ENCODE results near the gene KAZALD1. TPM values are rescaled to one million over a fixed set of nuclear protein-coding genes. Genes with fewer than 3 reads are reported as not detected.

The KAZALD1 gene
- total and polyA plus RNA-seq, 2 donors from 2014 or later = 9.7 to 9.8 TPM

DNA sequence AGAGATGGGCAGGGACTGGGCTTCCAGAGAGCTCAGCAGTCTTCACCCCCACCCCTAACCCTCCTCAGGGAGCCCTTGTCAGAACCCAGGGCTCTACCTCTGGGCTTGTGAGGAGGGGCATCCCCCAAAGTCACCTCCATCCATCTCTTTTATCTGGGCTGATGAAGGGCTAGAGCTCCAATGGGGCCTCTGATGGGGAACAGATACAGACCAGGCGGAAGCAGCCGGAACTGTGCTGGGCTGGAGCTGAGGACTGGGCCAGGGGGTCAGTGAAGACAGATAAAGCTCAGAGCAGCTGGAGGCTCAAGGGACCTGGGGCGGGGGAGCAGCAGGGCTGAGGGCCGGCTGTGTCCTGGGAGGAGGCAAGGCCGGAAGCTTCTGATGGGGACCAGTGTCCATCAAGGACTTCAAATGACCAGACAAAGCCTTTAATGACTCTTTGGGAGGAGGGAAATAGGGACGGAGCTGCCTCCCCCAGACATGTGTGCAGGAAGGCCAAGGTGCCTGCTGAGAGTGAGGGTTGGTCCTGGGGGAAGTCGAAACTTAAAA is 10.2 kb downstream of the KAZALD1 start:
- H3K27me3 ChIP-seq (ENCODE audit: control insufficient read depth, insufficient read depth, low read length) = peaks cover 2% of the 10 kb centered on the region
- intact Hi-C loops (cut with DNase I) = no loop called here
- TF ChIP-seq, protein P1, sequence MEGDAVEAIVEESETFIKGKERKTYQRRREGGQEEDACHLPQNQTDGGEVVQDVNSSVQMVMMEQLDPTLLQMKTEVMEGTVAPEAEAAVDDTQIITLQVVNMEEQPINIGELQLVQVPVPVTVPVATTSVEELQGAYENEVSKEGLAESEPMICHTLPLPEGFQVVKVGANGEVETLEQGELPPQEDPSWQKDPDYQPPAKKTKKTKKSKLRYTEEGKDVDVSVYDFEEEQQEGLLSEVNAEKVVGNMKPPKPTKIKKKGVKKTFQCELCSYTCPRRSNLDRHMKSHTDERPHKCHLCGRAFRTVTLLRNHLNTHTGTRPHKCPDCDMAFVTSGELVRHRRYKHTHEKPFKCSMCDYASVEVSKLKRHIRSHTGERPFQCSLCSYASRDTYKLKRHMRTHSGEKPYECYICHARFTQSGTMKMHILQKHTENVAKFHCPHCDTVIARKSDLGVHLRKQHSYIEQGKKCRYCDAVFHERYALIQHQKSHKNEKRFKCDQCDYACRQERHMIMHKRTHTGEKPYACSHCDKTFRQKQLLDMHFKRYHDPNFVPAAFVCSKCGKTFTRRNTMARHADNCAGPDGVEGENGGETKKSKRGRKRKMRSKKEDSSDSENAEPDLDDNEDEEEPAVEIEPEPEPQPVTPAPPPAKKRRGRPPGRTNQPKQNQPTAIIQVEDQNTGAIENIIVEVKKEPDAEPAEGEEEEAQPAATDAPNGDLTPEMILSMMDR (IDR thresholded peaks at IDR 0.05; ENCODE audit: borderline replicate concordance, extremely low read depth, insufficient read depth) = no peak

DNA sequence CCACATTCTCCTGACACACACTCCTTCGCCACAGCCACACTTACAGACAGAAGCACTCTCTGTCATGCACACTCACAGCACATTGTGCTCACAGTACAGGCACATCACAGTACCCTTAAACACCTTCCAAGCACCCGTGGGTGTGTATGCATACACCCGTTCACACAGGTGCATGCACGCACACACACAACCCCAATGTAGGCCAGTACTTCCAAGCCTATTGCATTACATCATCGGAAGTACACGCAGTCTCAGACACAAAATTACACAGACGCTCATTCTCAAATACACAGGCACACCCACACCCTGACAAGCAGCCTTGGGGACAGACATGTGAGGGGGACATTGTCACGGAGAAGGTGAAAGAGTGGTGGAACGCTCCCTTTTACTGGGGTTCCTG is 11.1 kb downstream of the KAZALD1 start:
- Histone ChIP-seq H3K36me3 (ENCODE audit: control insufficient read depth in 2 of 3, insufficient read depth in 3 of 3, low read length in 3 of 3) (no peaks in the 10 kb centered on the region), H3K27me3 (ENCODE audit: control insufficient read depth, insufficient read depth, low read length) (peaks cover 2% of the 10 kb centered on the region), H3K9me3 (ENCODE audit: control insufficient read depth in 2 of 3, insufficient read depth in 1 of 3, low read length in 3 of 3) (no peaks in the 10 kb centered on the region), H3K9ac (ENCODE audit: low read length in 3 of 3) (no peak overlapping the region), H3K27ac (ENCODE audit: low read depth in 2 of 2, low read length in 2 of 2) (no peak overlapping the region), H3K4me1 (ENCODE audit: control insufficient read depth in 2 of 3, insufficient read depth in 2 of 3, low read depth in 1 of 3, low read length in 3 of 3) (no peaks in the 10 kb centered on the region), H3K4me3 (ENCODE audit: low read length in 3 of 3) (no peak overlapping the region)
- FAIRE-seq = no peak
- TF ChIP-seq, protein P1 (IDR thresholded peaks at IDR 0.05; ENCODE audit: borderline replicate concordance, extremely low read depth, insufficient read depth) = no peak
- DNase-seq = no peak
- intact Hi-C loops (cut with DNase I) = no loop called here

More for the DNA sequence above, 10.2 kb downstream of the KAZALD1 start:
- Histone ChIP-seq H3K27ac (ENCODE audit: low read depth in 2 of 2, low read length in 2 of 2) (no peak overlapping the region), H3K4me3 (ENCODE audit: low read length in 3 of 3) (no peak overlapping the region), H3K4me1 (ENCODE audit: control insufficient read depth in 2 of 3, insufficient read depth in 2 of 3, low read depth in 1 of 3, low read length in 3 of 3) (peaks cover 0 to 6% (median 0%) of the 10 kb centered on the region in 3 donors), H3K9me3 (ENCODE audit: control insufficient read depth in 2 of 3, insufficient read depth in 1 of 3, low read length in 3 of 3) (no peaks in the 10 kb centered on the region), H3K36me3 (ENCODE audit: control insufficient read depth in 2 of 3, insufficient read depth in 3 of 3, low read length in 3 of 3) (no peaks in the 10 kb centered on the region), H3K9ac (ENCODE audit: low read length in 3 of 3) (no peak overlapping the region)
- DNase-seq (peak in 1 of 5 donors; percentile 61), FAIRE-seq (no peak)

DNA sequence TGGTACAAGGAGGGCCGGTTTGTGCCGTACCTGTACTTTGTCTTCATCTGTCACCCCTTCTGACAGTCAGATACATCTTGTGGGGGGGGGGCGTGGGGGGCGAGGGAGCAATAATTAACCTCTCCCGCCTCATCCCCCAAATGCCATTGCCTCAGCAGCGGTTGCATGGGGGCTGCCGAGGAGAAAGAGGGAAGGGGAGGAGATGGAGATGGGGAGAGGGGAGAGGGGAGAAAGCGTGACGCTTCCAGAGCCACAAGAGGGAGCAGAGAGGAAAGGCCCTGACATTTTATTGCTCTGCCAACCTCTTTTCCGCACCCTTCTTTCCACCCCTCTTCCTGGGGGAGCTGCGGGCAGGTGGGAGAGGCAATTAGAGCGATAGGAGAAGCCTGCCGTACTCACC is 11.8 kb downstream of the KAZALD1 start:
- intact Hi-C loops (cut with DNase I) = no loop called here
- FAIRE-seq (no peak), DNase-seq (no peak)
- Histone ChIP-seq H3K27ac (ENCODE audit: low read depth in 2 of 2, low read length in 2 of 2) (no peak overlapping the region), H3K36me3 (ENCODE audit: control insufficient read depth in 2 of 3, insufficient read depth in 3 of 3, low read length in 3 of 3) (no peaks in the 10 kb centered on the region), H3K9me3 (ENCODE audit: control insufficient read depth in 2 of 3, insufficient read depth in 1 of 3, low read length in 3 of 3) (no peaks in the 10 kb centered on the region), H3K27me3 (ENCODE audit: control insufficient read depth, insufficient read depth, low read length) (peaks cover 2% of the 10 kb centered on the region), H3K4me3 (ENCODE audit: low read length in 3 of 3) (no peak overlapping the region), H3K9ac (ENCODE audit: low read length in 3 of 3) (no peak overlapping the region), H3K4me1 (ENCODE audit: control insufficient read depth in 2 of 3, insufficient read depth in 2 of 3, low read depth in 1 of 3, low read length in 3 of 3) (no peaks in the 10 kb centered on the region)
- TF ChIP-seq, protein P1 (IDR thresholded peaks at IDR 0.05; ENCODE audit: borderline replicate concordance, extremely low read depth, insufficient read depth) = no peak

DNA sequence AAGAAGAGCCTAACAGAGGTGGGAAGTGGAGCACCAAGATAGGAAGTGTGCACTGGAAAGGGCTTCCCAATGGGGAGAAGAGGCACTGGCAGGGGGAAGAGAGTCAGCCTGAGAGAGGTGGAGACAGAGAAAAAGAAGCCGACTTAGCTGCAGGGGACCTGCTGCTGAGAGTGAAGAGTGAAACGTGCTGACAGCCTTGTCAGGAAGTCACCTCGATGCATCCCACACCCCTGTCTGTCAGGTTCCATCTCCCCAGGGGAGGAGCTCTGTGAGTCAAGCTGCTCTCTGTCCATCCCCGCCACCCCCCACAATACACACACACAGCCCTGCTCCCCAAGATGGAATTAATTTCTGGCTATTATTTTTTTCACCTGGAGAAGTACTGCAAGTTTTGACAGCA is 14.0 kb downstream of the KAZALD1 start:
- Histone ChIP-seq H3K4me1 (ENCODE audit: control insufficient read depth in 2 of 3, insufficient read depth in 2 of 3, low read depth in 1 of 3, low read length in 3 of 3) (no peaks in the 10 kb centered on the region), H3K9me3 (ENCODE audit: control insufficient read depth in 2 of 3, insufficient read depth in 1 of 3, low read length in 3 of 3) (no peaks in the 10 kb centered on the region), H3K4me3 (ENCODE audit: low read length in 3 of 3) (no peak overlapping the region), H3K27me3 (ENCODE audit: control insufficient read depth, insufficient read depth, low read length) (peaks cover 2% of the 10 kb centered on the region), H3K27ac (ENCODE audit: low read depth in 2 of 2, low read length in 2 of 2) (no peak overlapping the region), H3K36me3 (ENCODE audit: control insufficient read depth in 2 of 3, insufficient read depth in 3 of 3, low read length in 3 of 3) (no peaks in the 10 kb centered on the region), H3K9ac (ENCODE audit: low read length in 3 of 3) (no peak overlapping the region)
- FAIRE-seq = no peak
- DNase-seq = no peak
- TF ChIP-seq, protein P1 (IDR thresholded peaks at IDR 0.05; ENCODE audit: borderline replicate concordance, extremely low read depth, insufficient read depth) = no peak
- intact Hi-C loops (cut with DNase I) = no loop called here

All from kidney (tissue), 14 donors.